Aorta (tissue), 5 donors: ENCODE measurements around the gene IL4R. TPM values are rescaled to one million over a fixed set of nuclear protein-coding genes. Genes with fewer than 3 reads are reported as not detected.
"Not testable (repeated sequence)": the region's sequence is repeated elsewhere in the genome, so short reads cannot be mapped to it uniquely, and the experiment has no call there.

Source experiments
- ATAC-seq: fragments of 200-7000 bp; cut with Tn5 transposase; one replicate; pipeline ENCODE4 v1.9.1; 2022; ENCODE audit warnings: moderate library complexity; ENCODE audit not compliant: low FRiP score
- DNase-seq, 2 donors: peaks; one replicate each; pipeline ENCODE4 v3.0.0-alpha.2; 2020
- H3K27ac ChIP-seq, 2 donors: one replicate each; pipeline ENCODE4 v1.5.1; 2013; ENCODE audit warnings: low read length in 2 of 2, mild to moderate bottlenecking in 2 of 2, moderate library complexity in 2 of 2, control low read depth in 1 of 2, inconsistent platforms in 1 of 2, low read depth in 1 of 2
- H3K27me3 ChIP-seq, 2 donors: one replicate each; pipeline ENCODE4 v1.6.1; 2013; ENCODE audit warnings: control low read depth in 1 of 2, low read length in 1 of 2, mild to moderate bottlenecking in 1 of 2, moderate library complexity in 1 of 2; ENCODE audit not compliant: insufficient read depth in 2 of 2, control insufficient read depth in 1 of 2
- H3K36me3 ChIP-seq, 2 donors: one replicate each; pipeline ENCODE4 v1.6.1; 2013; ENCODE audit warnings: control low read depth in 1 of 2, low read length in 1 of 2, mild to moderate bottlenecking in 1 of 2; ENCODE audit not compliant: insufficient read depth in 2 of 2, control insufficient read depth in 1 of 2
- H3K4me1 ChIP-seq, 2 donors: one replicate each; pipeline ENCODE4 v1.6.1; 2013; ENCODE audit warnings: low read length in 2 of 2, control low read depth in 1 of 2, mild to moderate bottlenecking in 1 of 2, moderate library complexity in 1 of 2; ENCODE audit not compliant: insufficient read depth in 2 of 2, control insufficient read depth in 1 of 2
- H3K4me3 ChIP-seq, 2 donors: one replicate each; pipeline ENCODE4 v1.5.1; 2013; ENCODE audit warnings: low read length in 2 of 2, control low read depth in 1 of 2, mild to moderate bottlenecking in 1 of 2
- H3K9me3 ChIP-seq: one replicate; pipeline ENCODE4 v1.6.1; 2013; ENCODE audit warnings: mild to moderate bottlenecking, low read length; ENCODE audit not compliant: control insufficient read depth
- WGBS, 2 donors: extraction: QIAGEN DNeasy Blood & Tissue Kit; methylation state at CpG; one replicate each; pipeline ENCODE4 v1.1.7; 2013; 5-methylcytosine and 5-hydroxymethylcytosine counted together
- intact Hi-C, 2 donors: fragments of 100-400 bp; cut with DNase I; formaldehyde crosslinking; loops; one replicate each; pipeline versions ENCODE4 v1.14.2 to v1.15.0; 2022
- polyA plus RNA-seq, 2 donors: library from polyadenylated mRNA; stranded (reverse); fragments of 200-250 nt; gene quantifications; one replicate each; pipeline ENCODE4 v1.2.3, GENCODE V29; 2013
- total RNA-seq, 2 donors: library from RNA; stranded (reverse); fragmentation: NEBNext Ultra II Directional; extraction: Animal tissue kit (Norgen Biotek cat#: 25700); gene quantifications; one replicate each; pipeline ENCODE4 v1.2.1, GENCODE V29; 2021
- donor health status: healthy with polysubstance abuse.
- donor health status: Bipolar disorder and iron deficiency.
- donor health status: DM: no; HTN: no; CAD: no.
- donor health status: DM: no; HTN: no; CAD: no.
- donor health status: DM: yes; HTN: yes; CAD: no.

Gene IL4R
- total and polyA plus RNA-seq, 4 donors, result 7.5 to 138 (median 71.2) TPM

GRCh38 chr16:27285676-27286196 is 28.0 kb upstream of the IL4R start:
- DNase-seq, result peak in 1 of 2 donors; percentile 82

DNA sequence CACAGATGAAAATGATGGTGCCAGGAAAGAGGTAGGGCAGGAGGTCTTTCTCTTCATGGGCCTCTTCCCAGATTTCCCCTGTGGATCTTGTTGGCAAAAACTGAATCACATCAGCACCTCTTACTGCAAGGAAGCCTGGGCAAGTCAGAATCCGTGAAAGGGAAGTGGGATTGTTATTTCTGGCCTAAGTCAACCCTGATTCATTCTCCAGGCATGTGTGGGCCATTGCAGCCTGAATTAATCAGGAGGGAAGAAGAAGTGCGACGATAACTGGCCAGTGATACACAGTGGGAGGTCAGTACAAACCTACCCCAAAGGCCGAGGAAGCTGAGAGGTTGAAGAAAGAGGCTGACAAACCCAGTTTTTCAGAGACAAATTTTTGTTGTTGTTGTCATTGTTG is 27.3 kb upstream of the IL4R start:
- H3K4me3 ChIP-seq, result no peak overlapping the region
- H3K27me3 ChIP-seq, result no peaks in the 10 kb centered on the region
- intact Hi-C loops, result no loop called here
- no peaks in the 10 kb centered on the region for H3K9me3 ChIP-seq
- peak overlapping the region in 1 of 2 donors; percentile 62 for H3K27ac ChIP-seq
- 5 to 6% methylated on average over 4 of the region's 4 CpGs for WGBS, 2 donors
- peak in 1 of 2 donors; percentile 67 for DNase-seq
- ATAC-seq, result peak; percentile 81
- H3K4me1 ChIP-seq, result peaks cover 0 to 3% of the 10 kb centered on the region in 2 donors
- no peaks in the 10 kb centered on the region for H3K36me3 ChIP-seq

More at GRCh38 chr16:27285676-27286196, 28.0 kb upstream of the IL4R start:
- Histone ChIP-seq H3K27me3 (no peaks in the 10 kb centered on the region), H3K27ac (peak overlapping the region in 1 of 2 donors; percentile 5), H3K36me3 (no peaks in the 10 kb centered on the region), H3K4me1 (peaks cover 0 to 3% of the 10 kb centered on the region in 2 donors), H3K9me3 (no peaks in the 10 kb centered on the region), H3K4me3 (no peak overlapping the region)
- WGBS, 2 donors, result 82 to 95% methylated on average over 6 of the region's 6 CpGs
- intact Hi-C loops, result no loop called here
- peak; percentile 77 for ATAC-seq

GRCh38 chr16:27287051-27287811 is 26.5 kb upstream of the IL4R start:
- peaks cover 0 to 3% of the 10 kb centered on the region in 2 donors for H3K4me1 ChIP-seq
- H3K27me3 ChIP-seq, result no peaks in the 10 kb centered on the region
- H3K36me3 ChIP-seq, result no peaks in the 10 kb centered on the region
- DNase-seq, result no peak
- ATAC-seq, result no peak
- H3K9me3 ChIP-seq, result no peaks in the 10 kb centered on the region
- intact Hi-C loops, result no loop called here
- WGBS, 2 donors, result 97% methylated on average over 8 of the region's 8 CpGs
- H3K27ac ChIP-seq, result peak overlapping the region in 1 of 2 donors; percentile 3
- H3K4me3 ChIP-seq, result no peak overlapping the region

DNA sequence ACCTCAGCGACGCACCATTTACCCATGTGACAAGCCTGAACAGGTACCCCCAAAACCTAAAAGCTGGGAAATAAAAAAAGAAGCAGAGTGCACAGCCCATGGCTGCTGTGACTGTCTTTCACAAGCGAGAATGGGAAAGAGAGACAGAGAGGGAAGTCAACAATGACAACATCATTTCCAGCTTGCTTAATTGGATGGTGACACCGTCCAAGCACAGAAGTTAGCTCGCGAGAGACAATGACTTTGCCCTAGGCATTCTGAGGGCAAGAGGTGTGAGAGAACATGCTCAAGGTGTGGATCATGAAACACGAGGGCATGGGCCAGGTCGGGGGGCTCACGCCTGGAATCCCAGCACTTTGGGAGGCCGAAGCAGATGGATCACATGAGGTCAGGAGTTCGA is 25.9 kb upstream of the IL4R start:
- Histone ChIP-seq H3K4me1 (peaks cover 0 to 3% of the 10 kb centered on the region in 2 donors), H3K27me3 (no peaks in the 10 kb centered on the region), H3K36me3 (no peaks in the 10 kb centered on the region), H3K9me3 (no peaks in the 10 kb centered on the region), H3K27ac (no peak overlapping the region), H3K4me3 (no peak overlapping the region)
- 95% methylated on average over 11 of the region's 11 CpGs for WGBS, 2 donors
- intact Hi-C loops, result no loop called here
- DNase-seq (no peak), ATAC-seq (no peak)

DNA sequence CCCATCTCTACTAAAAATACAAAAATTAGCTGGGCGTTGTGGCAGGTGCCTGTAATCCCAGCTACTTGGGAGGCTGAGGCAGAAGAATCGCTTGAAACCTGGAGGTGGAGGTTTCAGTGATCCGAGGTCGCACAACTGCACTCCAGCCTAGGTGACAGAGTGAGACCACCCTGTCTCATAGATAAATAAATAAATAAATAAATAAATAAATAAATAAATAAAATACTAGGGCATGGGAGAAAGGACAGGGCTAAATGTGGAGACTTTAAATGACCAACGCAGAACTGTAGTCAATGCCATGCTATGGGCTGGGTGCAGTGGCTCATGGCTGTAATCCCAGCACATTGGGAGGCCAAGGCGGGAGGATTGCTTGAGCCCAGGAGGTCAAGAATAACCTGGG is 25.5 kb upstream of the IL4R start:
- DNase-seq, H3K4me3 ChIP-seq, H3K27ac ChIP-seq, H3K27me3 ChIP-seq, H3K9me3 ChIP-seq, intact Hi-C loops, ATAC-seq, H3K36me3 ChIP-seq, H3K4me1 ChIP-seq: not testable (repeated sequence)
- WGBS, 2 donors, result 90 to 94% methylated on average over 6 of the region's 6 CpGs

GRCh38 chr16:27289669-27290068 is 24.1 kb upstream of the IL4R start:
- Histone ChIP-seq H3K27ac (no peak overlapping the region), H3K36me3 (no peaks in the 10 kb centered on the region), H3K9me3 (no peaks in the 10 kb centered on the region), H3K27me3 (no peaks in the 10 kb centered on the region), H3K4me3 (no peak overlapping the region), H3K4me1 (peaks cover 0 to 3% of the 10 kb centered on the region in 2 donors)
- no peak for ATAC-seq
- intact Hi-C loops, result no loop called here
- no peak for DNase-seq
- 79 to 80% methylated on average over 6 of the region's 6 CpGs for WGBS, 2 donors

DNA sequence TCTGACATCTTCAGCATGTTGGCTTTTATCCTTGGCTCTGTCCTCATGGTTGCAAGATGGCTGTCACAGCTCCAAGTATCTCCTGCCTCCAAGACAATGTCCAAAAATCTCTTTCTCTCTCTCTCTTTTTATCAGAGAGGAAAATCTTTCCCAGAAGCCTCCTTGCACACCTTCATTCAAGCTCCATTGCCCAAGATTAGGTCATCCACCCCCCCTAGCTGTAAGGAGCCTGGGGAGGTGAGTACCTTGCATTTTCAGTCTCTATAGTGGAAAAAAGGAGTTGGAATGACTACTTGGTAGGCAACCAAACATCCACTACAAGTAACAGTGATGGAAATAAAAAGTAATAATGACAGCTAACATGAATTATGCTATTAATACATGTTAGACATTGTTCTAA is 23.2 kb upstream of the IL4R start:
- H3K4me3 ChIP-seq, result no peak overlapping the region
- H3K36me3 ChIP-seq, result no peaks in the 10 kb centered on the region
- no peak for DNase-seq
- no peaks in the 10 kb centered on the region for H3K9me3 ChIP-seq
- no peak for ATAC-seq
- H3K27ac ChIP-seq, result no peak overlapping the region
- H3K4me1 ChIP-seq, result peaks cover 0 to 3% of the 10 kb centered on the region in 2 donors
- H3K27me3 ChIP-seq, result no peaks in the 10 kb centered on the region
- intact Hi-C loops, result no loop called here

- H3K27me3 ChIP-seq, result no peaks in the 10 kb centered on the region
- H3K9me3 ChIP-seq, result no peaks in the 10 kb centered on the region
- H3K27ac ChIP-seq, result no peak overlapping the region
- intact Hi-C loops, result no loop called here
- no peaks in the 10 kb centered on the region for H3K36me3 ChIP-seq
- peak; percentile 40 for ATAC-seq
- WGBS, 2 donors, result 78 to 81% methylated on average over 5 of the region's 5 CpGs
- peak in 1 of 2 donors; percentile 62 for DNase-seq
- H3K4me3 ChIP-seq, result no peak overlapping the region
- peaks cover 0 to 3% of the 10 kb centered on the region in 2 donors for H3K4me1 ChIP-seq
Observed at GRCh38 chr16:27291106-27291505, 22.7 kb upstream of the IL4R start.

DNA sequence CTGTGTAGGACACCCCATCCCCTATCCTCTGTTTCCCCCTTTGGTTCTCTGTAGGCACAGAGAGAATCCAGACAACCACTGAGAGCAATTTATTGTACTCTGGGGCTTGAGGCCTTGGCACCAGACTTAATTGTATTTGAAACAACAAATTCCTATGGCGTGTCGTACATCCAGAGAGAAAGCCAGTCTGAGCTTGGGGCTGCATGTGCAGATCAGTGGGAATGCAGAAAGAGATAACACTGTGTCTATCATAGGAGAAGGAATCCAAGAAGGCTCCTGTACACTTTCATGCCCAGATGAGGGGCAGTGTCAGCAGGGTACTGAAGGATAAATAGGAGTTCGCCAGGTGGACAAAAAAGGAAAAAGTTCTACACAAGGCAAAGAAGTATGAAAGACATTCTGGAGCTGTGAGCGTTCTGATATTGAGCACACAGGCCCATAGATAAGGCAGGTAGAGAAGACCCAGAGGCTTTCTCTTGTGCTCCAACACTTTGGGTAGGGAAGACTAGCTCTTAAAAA is 22.0 kb upstream of the IL4R start:
- H3K36me3 ChIP-seq, result no peaks in the 10 kb centered on the region
- H3K4me1 ChIP-seq, result no peaks in the 10 kb centered on the region
- intact Hi-C loops, result no loop called here
- no peak for DNase-seq
- H3K27ac ChIP-seq, result no peak overlapping the region
- H3K4me3 ChIP-seq, result no peak overlapping the region
- H3K27me3 ChIP-seq, result no peaks in the 10 kb centered on the region
- peak; percentile 43 for ATAC-seq
- no peaks in the 10 kb centered on the region for H3K9me3 ChIP-seq
- WGBS, 2 donors, result 87 to 92% methylated on average over 4 of the region's 4 CpGs
